ENCODE data around the gene GNG2. TPM values are rescaled to one million over a fixed set of nuclear protein-coding genes. Genes with fewer than 3 reads are reported as not detected.

Gene GNG2
- total RNA-seq, 1 experiment from 2014 or later, result 7.0 TPM

GRCh38 chr14:51845811-51846210 is 14.6 kb upstream of the GNG2 start:
- Histone ChIP-seq H2BK120ac (ENCODE audit: low read depth, low read length, poor library complexity, severe bottlenecking) (no peak overlapping the region), H3K27ac (ENCODE audit: insufficient read length, low read depth, low read length) (no peak overlapping the region), H3K4ac (ENCODE audit: low read depth, low read length) (no peak overlapping the region), H2BK15ac (ENCODE audit: low read depth, low read length) (no peak overlapping the region), H2AK5ac (ENCODE audit: insufficient read length, low read length) (no peak overlapping the region), H3K9me3 (ENCODE audit: control insufficient read depth, low read depth, low read length) (no peaks in the 10 kb centered on the region), H3K4me1 (ENCODE audit: insufficient read depth, low read length) (peaks cover 5% of the 10 kb centered on the region; the same call in 1 of the 2 replicates), H2BK12ac (ENCODE audit: insufficient read length, low read depth, low read length) (peak overlapping the region; percentile 63), H2BK20ac (ENCODE audit: low read depth, low read length, poor library complexity, severe bottlenecking) (no peak overlapping the region), H4K20me1 (ENCODE audit: control insufficient read depth, insufficient read depth, insufficient read length) (no peaks in the 10 kb centered on the region), H2BK5ac (ENCODE audit: insufficient read length, low read length) (no peak overlapping the region), H3T11ph (ENCODE audit: low read length) (no peak overlapping the region), H4K91ac (ENCODE audit: insufficient read length, low read depth, low read length) (no peak overlapping the region), H3K18ac (ENCODE audit: insufficient read length, low read depth, low read length) (peak overlapping the region; percentile 70), H3K27me3 (ENCODE audit: insufficient read depth, low read length) (no peaks in the 10 kb centered on the region), H3K56ac (ENCODE audit: insufficient read length, low read depth, low read length) (no peak overlapping the region), H2AFZ (ENCODE audit: low read length) (no peak overlapping the region), H3K14ac (ENCODE audit: insufficient read depth, low read length) (peak overlapping the region; percentile 75; the same call in 1 of the 2 replicates), H3K23ac (ENCODE audit: insufficient read length, low read depth, low read length) (no peak overlapping the region), H4K5ac (ENCODE audit: insufficient read length, low read depth, low read length) (no peak overlapping the region), H3K79me2 (ENCODE audit: insufficient read depth, low read length) (no peaks in the 10 kb centered on the region), H3K4me2 (ENCODE audit: insufficient read depth, insufficient read length, low read length) (no peak overlapping the region), H3K23me2 (ENCODE audit: insufficient read length, low read depth, low read length, poor library complexity, severe bottlenecking) (peaks cover 3% of the 10 kb centered on the region), H4K8ac (replicated peaks; ENCODE audit: insufficient read length, low read depth, low read length) (no peak overlapping the region), H3K9ac (ENCODE audit: extremely low read depth, insufficient read length, low read length) (no peak overlapping the region), H3K79me1 (ENCODE audit: insufficient read depth, low read depth, low read length, poor library complexity, severe bottlenecking) (no peaks in the 10 kb centered on the region)
- no peaks in the 10 kb centered on the region for H3K27me3 Mint-ChIP-seq (ENCODE audit: low read depth)
- WGBS (ENCODE audit: extremely low coverage, insufficient read length, low lambda C conversion rate), result no CpG with 5 or more reads among the region's 3 CpGs
- peaks cover 24 to 26% of the 10 kb centered on the region in 2 experiments for H3K4me1 Mint-ChIP-seq
- no peaks in the 10 kb centered on the region for H3K36me3 Mint-ChIP-seq (ENCODE audit: insufficient read depth in 1 of 3, low read depth in 3 of 3)
- no peak for TF ChIP-seq CTCF (conservative IDR thresholded peaks at IDR 0.05)
- peak overlapping the region in 1 of 3 experiments; percentile 48; a peak in 4 of 7 replicates for H3K27ac Mint-ChIP-seq
- H3K9me3 Mint-ChIP-seq, result no peaks in the 10 kb centered on the region; a peak in 1 of 5 replicates
- H3K4me3 Mint-ChIP-seq, result no peak overlapping the region
- no peak for DNase-seq
